Stimulated activated CD4-positive, alpha-beta T cell treated with anti-CD3 and anti-CD28 coated beads, Interleukin-2, amount 100 ng/mL, for 24 hours (primary cell): ENCODE data around the gene ABHD17B.
A peak's percentile ranks its signal among the peaks of the same experiment; 100 is the strongest.
"Not testable (repeated sequence)": the region's sequence is repeated elsewhere in the genome, so short reads cannot be mapped to it uniquely, and the experiment has no call there.

Source experiments
- DNase-seq, 2 donors: peaks; one replicate each; pipeline ENCODE4 v3.0.0-alpha.2; 2020

Gene ABHD17B

GRCh38 chr9:71911061-71911907 is at the start of gene ABHD17B, which contains the start of gene C9orf85:
Gene ABHD17B, minus strand, starts transcription at chr9:71911193. Its CDS starts 36,113 bp downstream, at chr9:71875080.
Gene C9orf85, plus strand, starts transcription at chr9:71911639. Its CDS starts 96 bp downstream, at chr9:71911735.
- peak; percentile 96 to 97 for DNase-seq

GRCh38 chr9:71955300-71955915 is 44.4 kb upstream of the ABHD17B start:
- no peak for DNase-seq

GRCh38 chr9:71954652-71955051 is 43.7 kb upstream of the ABHD17B start:
- not testable (repeated sequence) for DNase-seq

DNA sequence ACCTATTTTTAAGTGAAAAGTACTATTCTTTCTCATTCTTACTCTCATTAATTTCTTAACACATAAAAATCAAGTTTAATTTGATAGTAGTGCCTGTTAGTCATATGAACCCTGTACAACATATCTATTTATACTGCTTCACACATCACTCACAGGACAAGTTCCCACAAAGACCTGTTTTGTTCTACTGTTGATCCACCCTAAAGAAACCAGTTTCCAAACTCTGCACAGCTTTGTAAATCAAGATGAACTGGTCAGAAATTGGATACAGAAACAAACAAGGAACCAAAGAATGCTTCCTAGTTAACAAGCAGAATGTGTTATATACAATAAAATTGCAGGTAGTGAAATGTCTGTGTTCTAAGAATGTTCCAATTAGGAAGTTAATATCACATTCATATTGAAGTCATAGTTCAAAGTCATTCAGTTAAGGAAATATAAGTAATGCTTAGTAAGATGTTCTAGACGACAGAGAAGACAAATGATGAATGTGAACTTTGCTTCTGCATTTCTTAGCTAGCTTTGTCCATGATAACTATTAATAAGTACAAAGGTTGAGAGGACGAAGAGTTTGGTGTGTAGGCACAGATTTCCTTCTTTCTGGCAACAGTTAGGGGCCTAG is 33.9 kb upstream of the ABHD17B start:
- DNase-seq, result no peak

DNA sequence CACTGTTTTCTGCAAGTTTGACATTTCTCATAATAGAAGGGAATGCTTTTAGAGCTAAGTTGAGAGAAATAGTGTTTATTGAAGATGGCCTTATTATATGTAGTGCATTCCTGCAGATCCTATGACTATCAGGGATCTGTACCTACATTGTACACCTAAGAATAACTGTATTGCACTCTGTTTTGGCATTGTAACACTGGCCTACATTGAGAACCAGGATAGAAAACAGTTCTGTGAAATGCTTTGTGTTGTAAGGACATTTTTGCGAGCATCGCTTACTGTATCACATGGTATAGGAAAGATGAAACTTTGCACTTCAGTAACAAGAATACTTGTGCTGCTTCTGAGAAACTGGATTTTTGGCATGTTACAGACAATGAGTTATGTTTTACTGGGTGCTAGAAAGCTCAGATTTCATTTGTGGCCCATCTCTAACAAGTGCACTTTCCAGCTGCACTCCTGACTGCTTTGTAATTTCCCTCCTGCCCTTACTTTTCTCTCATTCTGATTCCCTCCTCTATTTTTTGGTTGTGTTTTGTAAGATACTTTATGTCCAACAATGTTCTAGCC is 31.1 kb upstream of the ABHD17B start:
- no peak for DNase-seq

GRCh38 chr9:71941060-71941568 is 30.1 kb upstream of the ABHD17B start:
- DNase-seq, result no peak

GRCh38 chr9:71937898-71938297 is 26.9 kb upstream of the ABHD17B start:
- no peak for DNase-seq

GRCh38 chr9:71937070-71937625 is 26.2 kb upstream of the ABHD17B start:
- DNase-seq, result no peak

DNA sequence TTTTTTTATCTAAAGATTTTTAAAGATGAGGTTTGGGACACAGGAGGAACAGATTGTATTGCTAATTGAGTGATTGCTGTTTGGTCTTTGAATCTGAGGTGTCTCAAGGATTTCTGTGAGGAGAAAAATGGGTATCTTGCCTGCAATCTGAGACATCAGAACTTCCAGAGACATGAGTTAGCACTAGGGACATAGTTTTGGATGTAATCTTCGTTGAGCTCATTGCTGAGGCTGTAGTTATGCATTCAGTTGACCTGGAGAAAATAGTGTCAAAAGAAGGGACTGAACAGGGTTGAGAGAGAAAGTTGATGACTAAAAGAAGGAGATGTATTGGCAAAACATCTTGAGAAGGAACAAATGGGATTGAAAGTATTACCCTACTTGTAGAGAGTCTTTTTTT is 25.1 kb upstream of the ABHD17B start:
- DNase-seq, result no peak

DNA sequence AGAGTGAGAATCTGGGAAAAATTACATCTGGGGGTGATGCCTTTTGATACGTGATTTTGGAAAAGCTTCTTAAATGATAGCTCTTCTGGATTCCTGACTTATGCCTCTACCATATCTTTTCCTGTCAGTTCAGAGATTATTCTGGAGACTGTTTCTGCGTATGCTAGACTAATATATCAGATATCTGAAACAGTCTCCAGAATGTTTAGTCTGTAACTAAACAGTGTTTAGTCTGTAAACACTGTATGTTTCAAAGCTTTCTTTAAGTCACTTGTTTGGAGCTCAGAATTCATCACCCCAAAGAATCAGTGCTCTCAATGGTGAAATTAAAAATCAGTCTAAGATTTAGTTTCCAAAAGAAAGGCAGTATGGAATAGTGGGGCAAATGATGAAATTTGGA is 20.2 kb upstream of the ABHD17B start:
- no peak for DNase-seq

- no peak for DNase-seq
Measured at GRCh38 chr9:71929791-71930440, 18.9 kb upstream of the ABHD17B start.

- DNase-seq, result no peak
Measured at GRCh38 chr9:71929223-71929622, 18.2 kb upstream of the ABHD17B start.

GRCh38 chr9:71928806-71929205 is 17.8 kb upstream of the ABHD17B start:
- DNase-seq, result no peak

GRCh38 chr9:71928376-71928775 is 17.4 kb upstream of the ABHD17B start:
- no peak for DNase-seq

GRCh38 chr9:71925834-71926233 is 14.8 kb upstream of the ABHD17B start:
- no peak for DNase-seq

- DNase-seq, result no peak
Measured at GRCh38 chr9:71924576-71924975, 13.6 kb upstream of the ABHD17B start.

GRCh38 chr9:71921190-71921814 is 10.3 kb upstream of the ABHD17B start:
- DNase-seq, result no peak

DNA sequence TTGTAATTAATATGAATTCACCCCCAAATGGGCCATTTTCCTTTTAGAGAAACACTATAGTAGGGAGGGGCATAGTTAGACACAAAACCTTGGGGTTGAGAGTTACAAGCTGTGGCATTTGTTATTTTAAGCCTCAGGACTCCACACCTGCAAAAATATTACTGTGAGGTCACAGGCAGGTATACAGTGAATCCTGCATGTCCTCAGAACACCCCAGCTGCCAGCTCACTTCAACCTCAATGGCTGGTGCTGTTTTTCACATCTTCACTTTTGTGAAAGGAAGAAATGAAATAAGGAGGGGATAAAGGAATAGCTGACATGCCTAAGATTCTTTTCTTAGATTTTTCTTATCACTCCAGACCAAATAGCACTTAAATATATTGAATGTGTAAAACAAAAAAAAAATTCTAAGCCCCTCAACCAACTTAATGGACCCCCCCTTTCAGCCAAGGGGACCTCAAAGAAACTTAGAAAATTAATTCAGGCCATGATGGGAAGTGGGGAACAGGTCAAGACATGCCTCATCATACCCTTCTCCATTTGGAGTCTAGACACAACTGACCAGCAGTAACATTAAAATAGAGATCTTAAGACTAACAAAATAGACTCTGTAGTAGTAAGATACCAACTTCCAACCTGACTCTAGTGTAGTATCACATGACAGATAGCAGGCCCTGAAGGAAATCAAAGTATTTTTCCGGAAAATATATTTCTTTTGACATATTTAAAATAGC is 9.6 kb upstream of the ABHD17B start:
- DNase-seq, result no peak

GRCh38 chr9:71918419-71918818 is 7.4 kb upstream of the ABHD17B start:
- no peak for DNase-seq

DNA sequence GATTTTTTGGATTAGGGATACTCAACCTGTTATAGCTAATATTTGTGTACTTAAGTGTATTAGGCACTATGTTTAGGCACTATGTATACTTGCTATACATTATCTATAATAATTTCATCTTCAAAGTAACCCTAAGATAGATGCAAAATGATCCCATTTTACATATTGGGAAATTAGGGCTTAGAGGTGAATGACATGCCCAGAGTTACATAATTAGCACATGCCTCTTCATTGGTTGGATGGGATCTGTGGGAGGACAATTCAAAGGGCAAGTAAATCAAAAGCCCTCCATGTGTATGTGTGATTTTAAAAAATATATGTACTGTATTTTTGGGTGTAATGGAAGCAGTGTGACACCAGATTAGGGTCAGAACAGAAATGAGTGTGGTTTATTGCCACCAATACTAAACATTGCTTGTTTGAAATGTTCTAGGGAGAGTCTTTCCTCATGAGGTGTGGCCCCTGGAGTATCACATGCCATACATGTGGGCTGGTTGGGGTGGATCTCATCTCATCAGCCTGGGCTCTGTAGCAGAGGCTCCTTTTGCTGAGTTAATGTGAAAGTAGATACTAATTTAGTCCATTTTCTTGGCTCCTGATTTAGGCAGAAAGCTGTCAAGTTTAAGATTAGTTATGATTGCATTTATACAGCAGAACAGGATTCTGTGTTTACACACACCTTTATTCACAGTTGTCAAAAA is 6.0 kb upstream of the ABHD17B start:
- no peak for DNase-seq

DNA sequence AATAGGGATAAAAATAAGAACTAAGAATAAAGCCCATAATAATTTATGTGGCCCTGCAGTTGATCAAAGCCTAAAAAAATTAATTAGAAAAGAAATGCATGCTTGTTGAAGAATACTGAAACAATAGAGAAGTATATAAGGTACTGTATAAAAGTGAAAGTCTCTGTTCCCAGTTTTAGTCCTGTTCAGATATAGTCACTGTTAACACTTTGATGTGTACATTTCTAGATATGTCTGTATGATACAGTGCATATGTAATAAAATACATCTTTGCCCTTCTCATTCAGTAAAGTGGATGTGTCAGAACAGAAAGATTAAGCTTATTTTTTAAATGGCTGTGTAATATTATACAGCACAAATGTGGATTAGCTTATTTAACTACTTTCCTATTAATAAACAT is 4.5 kb upstream of the ABHD17B start:
- no peak for DNase-seq
